Thoracic aorta (tissue), 2 donors: ENCODE measurements around the gene BORCS8. TPM values are rescaled to one million over a fixed set of nuclear protein-coding genes. Genes with fewer than 3 reads are reported as not detected.

Source experiments
- ATAC-seq: fragments of 150-250 bp; one replicate; pipeline ENCODE4 v1.8.0; 2017; ENCODE audit warnings: low read depth; ENCODE audit not compliant: insufficient number of reproducible peaks, low FRiP score
- DNase-seq: peaks from one replicate; pipeline ENCODE4 v3.0.0-alpha.2; 2020; ENCODE audit warnings: low spot score
- H3K27ac ChIP-seq, 2 donors: fragments of 200-600 bp; sonication (generic); 1 replicate in 1 of 2; 2 replicates in 1 of 2; pipeline ENCODE4 v1.5.1; 2016; ENCODE audit warnings: mild to moderate bottlenecking in 2 of 2, moderate library complexity in 2 of 2
- H3K27me3 ChIP-seq: fragments of 200-600 bp; sonication (generic); replicated peaks from 2 replicates; pipeline ENCODE4 v1.6.0; 2016; ENCODE audit warnings: mild to moderate bottlenecking; ENCODE audit not compliant: insufficient read depth
- H3K36me3 ChIP-seq: fragments of 200-600 bp; sonication (generic); one replicate; pipeline ENCODE4 v1.5.1; 2016
- H3K4me1 ChIP-seq, 2 donors: fragments of 200-600 bp; sonication (generic); 1 replicate in 1 of 2; 2 replicates in 1 of 2; pipeline versions ENCODE4 v1.5.1 to v1.6.0; 2016; ENCODE audit warnings: low read depth in 2 of 2, mild to moderate bottlenecking in 1 of 2; ENCODE audit not compliant: control insufficient read depth in 1 of 2
- H3K4me3 ChIP-seq: fragments of 200-600 bp; sonication (generic); 2 replicates; pipeline ENCODE4 v1.5.1; 2016; ENCODE audit warnings: mild to moderate bottlenecking
- H3K9me3 ChIP-seq: fragments of 200-600 bp; sonication (generic); 2 replicates; pipeline ENCODE4 v1.5.1; 2016
- CTCF ChIP-seq: fragments of 200-600 bp; sonication (generic); IDR thresholded peaks from one replicate; pipeline ENCODE4 v1.5.1; 2019; ENCODE audit warnings: antibody characterized with exemption
- total RNA-seq, 2 donors: library from RNA; depleted of rRNA; stranded (reverse); fragments of >200 nt; gene quantifications; one replicate each; pipeline versions ENCODE4 v1.1.0 to v1.2.3, GENCODE V29; 2016

The BORCS8 gene
- total RNA-seq, 2 donors from 2014 or later = 15.2 to 15.4 TPM

GRCh38 chr19:19170053-19170872 is 21.7 kb downstream of the BORCS8 start, which contains the start of gene MEF2B:
Gene MEF2B, minus strand, starts transcription at chr19:19170263. Its CDS starts 19,528 bp downstream, at chr19:19150735.
- no peak for TF ChIP-seq CTCF
- no peaks in the 10 kb centered on the region for H3K27me3 ChIP-seq
- DNase-seq = no peak
- peaks cover 6 to 9% of the 10 kb centered on the region in 2 donors for H3K4me1 ChIP-seq
- ATAC-seq = no peak
- no peaks in the 10 kb centered on the region for H3K36me3 ChIP-seq
- H3K27ac ChIP-seq = no peak within 1 kb of the TSS
- H3K4me3 ChIP-seq = peak within 1 kb of the TSS; percentile 53
- H3K9me3 ChIP-seq = no peaks in the 10 kb centered on the region

DNA sequence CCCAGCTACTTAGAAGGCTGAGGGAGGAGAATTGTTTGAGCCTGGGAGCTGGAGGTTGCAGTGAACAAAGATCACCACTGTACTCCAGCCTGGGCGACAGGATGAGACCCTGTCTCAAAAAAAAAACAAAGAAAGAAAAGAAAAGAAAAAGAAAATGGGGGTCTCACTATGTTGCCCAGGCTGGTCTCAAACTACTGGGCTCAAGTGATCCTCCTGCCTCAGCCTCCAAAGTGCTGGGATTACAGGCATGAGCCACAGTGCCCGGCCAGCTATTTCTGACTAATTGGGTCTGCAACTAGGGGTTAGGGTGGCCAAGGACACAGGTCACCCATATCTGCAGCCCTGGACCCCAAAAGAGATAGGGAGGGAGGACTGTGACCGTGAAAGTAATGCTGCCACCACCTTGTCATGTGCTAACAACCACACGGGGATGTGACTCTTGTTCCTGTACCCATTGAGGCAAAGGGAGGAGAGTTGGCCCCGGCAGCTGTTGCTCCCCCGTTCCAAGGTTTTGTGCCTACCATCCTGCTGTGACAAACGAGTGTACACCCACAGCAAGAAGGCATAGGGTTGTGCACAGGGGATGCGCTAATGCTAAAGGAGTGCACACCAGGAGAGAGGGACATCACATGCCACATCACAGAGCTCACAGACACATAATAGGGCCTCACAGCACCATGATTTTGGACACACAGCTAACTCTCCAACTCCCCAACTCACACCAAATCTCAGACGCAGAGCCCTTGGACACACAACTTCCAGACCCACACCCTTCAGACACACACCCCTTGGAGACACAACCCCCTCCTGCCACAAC is 22.5 kb downstream of the BORCS8 start:
- DNase-seq (no peak), ATAC-seq (no peak)
- Histone ChIP-seq H3K27me3 (no peaks in the 10 kb centered on the region), H3K4me1 (peaks cover 6 to 9% of the 10 kb centered on the region in 2 donors), H3K4me3 (no peak overlapping the region), H3K27ac (no peak overlapping the region), H3K36me3 (no peaks in the 10 kb centered on the region), H3K9me3 (no peaks in the 10 kb centered on the region)
- no peak for TF ChIP-seq CTCF

- no peaks in the 10 kb centered on the region for H3K36me3 ChIP-seq
- no peak for TF ChIP-seq CTCF
- DNase-seq (no peak), ATAC-seq (no peak)
- no peak overlapping the region for H3K4me3 ChIP-seq
- no peak overlapping the region for H3K27ac ChIP-seq
- H3K27me3 ChIP-seq = no peaks in the 10 kb centered on the region
- H3K9me3 ChIP-seq = no peaks in the 10 kb centered on the region
- H3K4me1 ChIP-seq = peaks cover 6 to 9% of the 10 kb centered on the region in 2 donors
These were observed 24.3 kb downstream of the BORCS8 start for GRCh38 chr19:19167612-19168011.

DNA sequence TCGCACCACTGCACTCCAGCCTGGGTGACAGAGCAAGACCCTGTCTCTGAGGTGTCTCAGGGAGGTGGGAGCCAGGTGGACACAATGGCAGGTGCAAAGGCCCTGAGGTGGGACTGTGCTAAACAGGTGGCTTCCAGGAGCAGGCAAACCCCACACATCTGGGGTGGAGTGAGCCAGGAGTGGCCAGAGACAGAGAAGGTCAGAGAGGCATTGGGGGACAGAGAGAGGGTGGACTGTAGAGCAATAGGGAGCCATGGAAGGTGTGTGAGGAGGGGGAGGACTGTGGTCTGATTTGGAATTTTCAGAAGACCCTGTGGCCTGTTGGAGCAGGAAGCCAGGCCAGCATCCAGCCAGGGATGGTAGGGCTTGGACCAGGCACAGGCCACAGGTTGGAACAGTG is 26.6 kb downstream of the BORCS8 start:
- TF ChIP-seq CTCF = no peak
- no peak overlapping the region for H3K4me3 ChIP-seq
- no peaks in the 10 kb centered on the region for H3K27me3 ChIP-seq
- no peaks in the 10 kb centered on the region for H3K9me3 ChIP-seq
- no peak for ATAC-seq
- peaks cover 5% of the 10 kb centered on the region in 2 donors for H3K4me1 ChIP-seq
- no peak overlapping the region for H3K27ac ChIP-seq
- H3K36me3 ChIP-seq = no peaks in the 10 kb centered on the region
- DNase-seq = no peak

GRCh38 chr19:19162495-19162894 is 29.5 kb downstream of the BORCS8 start:
- no peaks in the 10 kb centered on the region for H3K4me1 ChIP-seq
- no peak overlapping the region for H3K27ac ChIP-seq
- ATAC-seq (no peak), DNase-seq (no peak)
- no peaks in the 10 kb centered on the region for H3K27me3 ChIP-seq
- no peak for TF ChIP-seq CTCF
- H3K36me3 ChIP-seq = no peaks in the 10 kb centered on the region
- no peak overlapping the region for H3K4me3 ChIP-seq
- H3K9me3 ChIP-seq = no peaks in the 10 kb centered on the region
